Testis (tissue), 3 donors: ENCODE results near the gene FOXO1. TPM values are rescaled to one million over a fixed set of nuclear protein-coding genes. Genes with fewer than 3 reads are reported as not detected.

Experiments used
- DNase-seq: peaks from one replicate; pipeline ENCODE4 v3.0.0-alpha.2; 2019
- H3K27ac ChIP-seq, 2 donors: fragments of 200-600 bp; sonication (generic); one replicate each; pipeline ENCODE4 v1.5.1; 2019
- H3K27me3 ChIP-seq: fragments of 200-600 bp; sonication (generic); one replicate; pipeline ENCODE4 v1.5.1; 2019
- H3K36me3 ChIP-seq: fragments of 200-600 bp; sonication (generic); one replicate; pipeline ENCODE4 v1.5.1; 2017; ENCODE audit warnings: low read depth; ENCODE audit errors: missing control alignments
- H3K4me1 ChIP-seq: fragments of 200-600 bp; sonication (generic); one replicate; pipeline ENCODE4 v1.5.1; 2019
- H3K4me3 ChIP-seq, 2 donors: fragments of 200-600 bp; sonication (generic); one replicate each; pipeline ENCODE4 v1.5.1; 2017 to 2019
- H3K9me3 ChIP-seq: fragments of 200-600 bp; sonication (generic); one replicate; pipeline ENCODE4 v1.5.1; 2017
- CTCF ChIP-seq, 3 experiments: fragments of 450-650 bp in 2 of 3; fragments of 200-600 bp in 1 of 3; sonication (generic) in 1 of 3; IDR thresholded peaks; one replicate each; pipeline ENCODE4 v1.5.1; 2016 to 2019; ENCODE audit warnings: antibody characterized with exemption in 3 of 3, mild to moderate bottlenecking in 2 of 3, moderate library complexity in 1 of 3
- POLR2A ChIP-seq: fragments of 450-650 bp; IDR thresholded peaks from one replicate; pipeline ENCODE4 v1.6.1; 2017; ENCODE audit warnings: antibody characterized with exemption, mild to moderate bottlenecking, moderate library complexity
- WGBS, 2 donors: methylation state at CpG; one replicate each; pipeline ENCODE4 v1.1.5; 2018; 5-methylcytosine and 5-hydroxymethylcytosine counted together
- intact Hi-C: fragments of 100-400 bp; cut with DNase I; formaldehyde crosslinking; loops from one replicate; pipeline ENCODE4 v1.15.1; 2023; ENCODE audit warnings: low total_unique reads
- polyA plus RNA-seq: library from polyadenylated mRNA; stranded (reverse); fragments of 350-450 nt; fragmentation: Illumina TruSeq; extraction: RNeasy Lipid Tissue Mini Kit (QIAGEN cat#74804); gene quantifications from one replicate; pipeline ENCODE4 v1.2.3, GENCODE V29; 2014; ENCODE audit warnings: low read depth, low replicate concordance; ENCODE audit not compliant: insufficient read depth
- total RNA-seq, 2 donors: library from RNA; depleted of rRNA; stranded (reverse); fragments of >200 nt; gene quantifications; one replicate each; pipeline ENCODE4 v1.2.3, GENCODE V29; 2016

Gene FOXO1
- total and polyA plus RNA-seq, 3 donors from 2014 or later, result 19.5 to 58.7 (median 52.2) TPM

GRCh38 chr13:40569024-40569350, 97.5 kb downstream of the FOXO1 start:
- H3K4me3 ChIP-seq, result no peak overlapping the region
- WGBS, 2 donors, result 71 to 74% methylated on average over 3 of the region's 3 CpGs
- intact Hi-C loops, result no loop called here
- no peaks in the 10 kb centered on the region for H3K9me3 ChIP-seq
- H3K27me3 ChIP-seq, result no peaks in the 10 kb centered on the region
- H3K27ac ChIP-seq, result no peak overlapping the region
- DNase-seq, result no peak
- no peaks in the 10 kb centered on the region for H3K36me3 ChIP-seq
- H3K4me1 ChIP-seq, result peaks cover 7% of the 10 kb centered on the region
- TF ChIP-seq POLR2A, result no peak
- TF ChIP-seq CTCF (IDR thresholded peaks at IDR 0.05), result no peak

- H3K36me3 ChIP-seq, result no peaks in the 10 kb centered on the region
- no peaks in the 10 kb centered on the region for H3K9me3 ChIP-seq
- H3K27me3 ChIP-seq, result no peaks in the 10 kb centered on the region
- H3K4me1 ChIP-seq, result peaks cover 13% of the 10 kb centered on the region
- 73 to 79% methylated on average over 10 of the region's 10 CpGs for WGBS, 2 donors
- TF ChIP-seq POLR2A (no peak), CTCF (IDR thresholded peaks at IDR 0.05) (no peak)
- no peak for DNase-seq
- H3K27ac ChIP-seq, result no peak overlapping the region
- intact Hi-C loops, result no loop called here
- H3K4me3 ChIP-seq, result no peak overlapping the region
Measured at GRCh38 chr13:40568246-40569023, 98.0 kb downstream of the FOXO1 start.

- H3K4me3 ChIP-seq, result no peak overlapping the region
- H3K27ac ChIP-seq, result no peak overlapping the region
- no peak for DNase-seq
- intact Hi-C loops, result no loop called here
- peaks cover 15% of the 10 kb centered on the region for H3K4me1 ChIP-seq
- no peaks in the 10 kb centered on the region for H3K27me3 ChIP-seq
- no peak for TF ChIP-seq POLR2A
- TF ChIP-seq CTCF (IDR thresholded peaks at IDR 0.05), result no peak
- 58 to 73% methylated on average over 2 of the region's 2 CpGs for WGBS, 2 donors
- H3K36me3 ChIP-seq, result no peaks in the 10 kb centered on the region
- no peaks in the 10 kb centered on the region for H3K9me3 ChIP-seq
Measured at GRCh38 chr13:40566811-40567210, 99.6 kb downstream of the FOXO1 start.

- DNase-seq, result no peak
- no peak overlapping the region for H3K4me3 ChIP-seq
- no peak overlapping the region for H3K27ac ChIP-seq
- H3K27me3 ChIP-seq, result no peaks in the 10 kb centered on the region
- WGBS, 2 donors, result 82 to 88% methylated on average over 5 of the region's 5 CpGs
- H3K9me3 ChIP-seq, result no peaks in the 10 kb centered on the region
- intact Hi-C loops, result no loop called here
- peaks cover 15% of the 10 kb centered on the region for H3K4me1 ChIP-seq
- no peak for TF ChIP-seq POLR2A
- TF ChIP-seq CTCF (IDR thresholded peaks at IDR 0.05), result no peak
- no peaks in the 10 kb centered on the region for H3K36me3 ChIP-seq
Measured at GRCh38 chr13:40565282-40566148, 100.9 kb downstream of the FOXO1 start.
